ENCODE results near the gene SMARCD1. TPM values are rescaled to one million over a fixed set of nuclear protein-coding genes. Genes with fewer than 3 reads are reported as not detected.

Gene SMARCD1
- total RNA-seq, 1 donor from 2014 or later: 112 TPM

DNA sequence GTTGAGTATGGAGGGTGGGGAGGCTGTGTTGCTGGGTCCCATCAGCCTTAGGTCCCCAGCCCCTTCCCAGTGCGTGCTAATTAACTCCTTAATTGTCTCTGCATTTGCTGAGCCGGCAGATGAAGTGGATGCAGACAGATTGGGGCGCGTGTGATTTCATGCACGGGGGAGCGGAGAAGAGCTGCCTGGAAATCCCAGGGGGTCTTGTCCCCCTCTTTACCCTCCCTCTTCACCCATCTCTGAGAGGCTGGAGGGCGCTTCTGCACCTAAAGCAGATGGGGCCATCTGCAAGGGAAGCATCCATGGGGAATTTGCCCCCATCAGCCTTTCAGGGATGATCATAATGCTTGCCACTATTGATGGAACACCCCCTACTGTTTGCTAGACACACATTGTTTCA is 32.2 kb upstream of the SMARCD1 start:
- no peak overlapping the region for H3K4me3 Mint-ChIP-seq
- H3K4me1 Mint-ChIP-seq: peaks cover 39% of the 10 kb centered on the region
- H3K9me3 Mint-ChIP-seq: no peaks in the 10 kb centered on the region
- DNase-seq (ENCODE audit: low spot score in 2 of 2, unreplicated experiment in 2 of 2): no peak
- TF ChIP-seq, protein P1, sequence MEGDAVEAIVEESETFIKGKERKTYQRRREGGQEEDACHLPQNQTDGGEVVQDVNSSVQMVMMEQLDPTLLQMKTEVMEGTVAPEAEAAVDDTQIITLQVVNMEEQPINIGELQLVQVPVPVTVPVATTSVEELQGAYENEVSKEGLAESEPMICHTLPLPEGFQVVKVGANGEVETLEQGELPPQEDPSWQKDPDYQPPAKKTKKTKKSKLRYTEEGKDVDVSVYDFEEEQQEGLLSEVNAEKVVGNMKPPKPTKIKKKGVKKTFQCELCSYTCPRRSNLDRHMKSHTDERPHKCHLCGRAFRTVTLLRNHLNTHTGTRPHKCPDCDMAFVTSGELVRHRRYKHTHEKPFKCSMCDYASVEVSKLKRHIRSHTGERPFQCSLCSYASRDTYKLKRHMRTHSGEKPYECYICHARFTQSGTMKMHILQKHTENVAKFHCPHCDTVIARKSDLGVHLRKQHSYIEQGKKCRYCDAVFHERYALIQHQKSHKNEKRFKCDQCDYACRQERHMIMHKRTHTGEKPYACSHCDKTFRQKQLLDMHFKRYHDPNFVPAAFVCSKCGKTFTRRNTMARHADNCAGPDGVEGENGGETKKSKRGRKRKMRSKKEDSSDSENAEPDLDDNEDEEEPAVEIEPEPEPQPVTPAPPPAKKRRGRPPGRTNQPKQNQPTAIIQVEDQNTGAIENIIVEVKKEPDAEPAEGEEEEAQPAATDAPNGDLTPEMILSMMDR (IDR thresholded peaks at IDR 0.05; ENCODE audit: unreplicated experiment): no peak
- peaks cover 40% of the 10 kb centered on the region for H3K27me3 Mint-ChIP-seq (ENCODE audit: low read depth)
- no peaks in the 10 kb centered on the region for H3K36me3 Mint-ChIP-seq
- H3K27ac Mint-ChIP-seq: no peak overlapping the region

- TF ChIP-seq, protein P1 (IDR thresholded peaks at IDR 0.05; ENCODE audit: unreplicated experiment): no peak
- H3K9me3 Mint-ChIP-seq: no peaks in the 10 kb centered on the region
- H3K4me3 Mint-ChIP-seq: no peak overlapping the region
- peaks cover 39% of the 10 kb centered on the region for H3K4me1 Mint-ChIP-seq
- DNase-seq (ENCODE audit: low spot score in 2 of 2, unreplicated experiment in 2 of 2): no peak
- no peak overlapping the region for H3K27ac Mint-ChIP-seq
- no peaks in the 10 kb centered on the region for H3K36me3 Mint-ChIP-seq
- H3K27me3 Mint-ChIP-seq (ENCODE audit: low read depth): peaks cover 44% of the 10 kb centered on the region
These were observed 31.6 kb upstream of the SMARCD1 start for GRCh38 chr12:50053583-50053982.

GRCh38 chr12:50055831-50056638 is 29.1 kb upstream of the SMARCD1 start:
- peak in 1 of 2 experiments; percentile 68 for DNase-seq (ENCODE audit: low spot score in 2 of 2, unreplicated experiment in 2 of 2)
- H3K36me3 Mint-ChIP-seq: no peaks in the 10 kb centered on the region
- peak overlapping the region; percentile 52 for H3K27ac Mint-ChIP-seq
- H3K9me3 Mint-ChIP-seq: no peaks in the 10 kb centered on the region
- TF ChIP-seq, protein P1 (IDR thresholded peaks at IDR 0.05; ENCODE audit: unreplicated experiment): peak; percentile 74
- peaks cover 26% of the 10 kb centered on the region for H3K4me1 Mint-ChIP-seq
- peaks cover 67% of the 10 kb centered on the region for H3K27me3 Mint-ChIP-seq (ENCODE audit: low read depth)
- peak overlapping the region; percentile 46 for H3K4me3 Mint-ChIP-seq

GRCh38 chr12:50056639-50056976 is 28.5 kb upstream of the SMARCD1 start:
- H3K27ac Mint-ChIP-seq: no peak overlapping the region

DNA sequence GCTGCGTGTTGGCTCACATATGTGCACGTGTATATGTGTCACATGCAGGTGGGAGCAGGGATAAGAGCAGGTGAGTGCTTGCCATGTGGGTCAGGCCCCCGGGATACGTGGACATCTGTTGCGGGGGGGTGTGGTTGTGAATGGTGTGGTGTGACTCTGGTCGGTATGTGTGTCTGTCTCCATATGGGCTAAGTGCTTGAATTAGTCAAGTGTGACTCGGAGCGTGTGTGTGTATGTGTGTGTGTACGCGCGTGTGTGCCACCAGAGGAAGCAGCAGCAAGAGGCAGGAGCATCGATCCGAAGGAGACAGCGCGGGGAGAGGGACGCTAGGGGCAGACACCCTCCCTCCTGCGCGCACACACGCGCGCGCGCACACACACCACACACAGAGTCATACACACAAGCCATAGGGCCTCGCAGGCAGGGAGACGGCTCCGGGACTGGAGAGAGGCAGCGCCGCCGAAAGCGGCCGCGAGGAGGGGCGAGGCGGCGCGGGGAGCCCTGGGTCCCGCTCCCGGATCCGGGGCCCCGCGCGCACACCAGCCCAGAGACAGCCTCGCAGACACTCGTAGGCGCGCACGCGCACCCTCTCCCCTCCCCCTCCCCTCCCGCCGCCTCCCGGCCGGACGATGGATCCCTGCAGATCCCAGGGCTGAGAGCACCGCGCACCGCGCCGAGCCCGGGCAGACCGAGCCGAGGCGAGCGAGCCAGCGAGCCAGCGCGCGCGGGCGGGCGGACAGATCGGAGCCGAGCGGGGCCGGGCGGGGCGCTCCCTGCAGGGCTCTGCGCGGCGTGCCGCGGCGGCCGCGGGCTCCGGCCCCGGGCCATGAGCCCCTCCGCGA is 27.9 kb upstream of the SMARCD1 start, which contains the start of gene ASIC1:
ASIC1 (plus strand) TSS at position 597 of the 842 bp plus-strand sequence. CDS start 1,171 bp downstream, outside the sequence.
- peaks cover 19% of the 10 kb centered on the region for H3K4me1 Mint-ChIP-seq
- no peaks in the 10 kb centered on the region for H3K36me3 Mint-ChIP-seq
- no peaks in the 10 kb centered on the region for H3K9me3 Mint-ChIP-seq
- peak; percentile 47 to 79 for DNase-seq (ENCODE audit: low spot score in 2 of 2, unreplicated experiment in 2 of 2)
- H3K27ac Mint-ChIP-seq: peak within 1 kb of the TSS; percentile 52
- peak within 1 kb of the TSS; percentile 78 for H3K4me3 Mint-ChIP-seq
- TF ChIP-seq, protein P1 (IDR thresholded peaks at IDR 0.05; ENCODE audit: unreplicated experiment): no peak
- peaks cover 69% of the 10 kb centered on the region for H3K27me3 Mint-ChIP-seq (ENCODE audit: low read depth)

More at GRCh38 chr12:50056639-50056976, 28.5 kb upstream of the SMARCD1 start:
- Mint-ChIP-seq H3K36me3 (no peaks in the 10 kb centered on the region), H3K27me3 (ENCODE audit: low read depth) (peaks cover 69% of the 10 kb centered on the region), H3K9me3 (no peaks in the 10 kb centered on the region), H3K4me1 (peaks cover 20% of the 10 kb centered on the region), H3K4me3 (peak overlapping the region; percentile 78)
- TF ChIP-seq, protein P1 (IDR thresholded peaks at IDR 0.05; ENCODE audit: unreplicated experiment): no peak
- no peak for DNase-seq (ENCODE audit: low spot score in 2 of 2, unreplicated experiment in 2 of 2)

Measured in mesothelial cell of epicardium (in vitro differentiated cells).